SW480 (cell line): ENCODE data around the gene MZF1.
A peak's percentile ranks its signal among the peaks of the same experiment; 100 is the strongest.
"Not testable (repeated sequence)": the region's sequence is repeated elsewhere in the genome, so short reads cannot be mapped to it uniquely, and the experiment has no call there.

Source experiments
- DNase-seq: peaks from one replicate; pipeline ENCODE4 v3.0.0-alpha.2; 2016; ENCODE audit warnings: low spot score

MZF1 gene

DNA sequence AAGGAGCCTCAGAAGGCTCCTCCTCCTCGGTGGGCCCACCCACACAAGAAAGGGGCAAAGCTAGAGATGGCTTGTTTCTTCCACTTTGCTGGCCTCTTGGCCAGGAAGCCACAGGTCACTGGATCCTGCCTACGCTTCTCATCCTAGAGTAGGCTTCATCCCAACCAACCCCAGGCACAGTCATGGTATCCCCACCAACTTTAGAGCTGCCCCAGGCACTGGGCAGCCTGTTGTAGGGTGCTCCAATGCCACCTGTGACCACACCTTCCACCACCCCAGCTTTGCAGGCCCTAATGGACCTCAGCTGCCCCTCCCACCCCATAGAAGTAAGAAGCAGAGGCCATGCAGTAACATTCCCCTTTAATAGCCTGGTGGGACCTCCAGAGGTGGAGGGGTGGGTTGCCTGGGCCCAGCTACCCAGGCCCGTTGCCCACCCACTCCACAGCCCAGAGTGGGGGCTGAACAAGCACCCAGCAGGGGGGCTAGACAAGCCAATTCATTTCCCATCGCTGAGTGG lies 17.7 kb downstream of the MZF1 start:
- DNase-seq, result no peak

- peak; percentile 99 for DNase-seq
Observed at GRCh38 chr19:58554494-58555368, 18.4 kb downstream of the MZF1 start, which contains the start of gene CHMP2A. Gene CHMP2A (minus strand): TSS chr19:58555105. CDS start chr19:58554212, 893 bp downstream.

- DNase-seq, result no peak
Observed at GRCh38 chr19:58553799-58554493, 19.2 kb downstream of the MZF1 start.

GRCh38 chr19:58552655-58553054 lies 20.5 kb downstream of the MZF1 start:
- no peak for DNase-seq

DNA sequence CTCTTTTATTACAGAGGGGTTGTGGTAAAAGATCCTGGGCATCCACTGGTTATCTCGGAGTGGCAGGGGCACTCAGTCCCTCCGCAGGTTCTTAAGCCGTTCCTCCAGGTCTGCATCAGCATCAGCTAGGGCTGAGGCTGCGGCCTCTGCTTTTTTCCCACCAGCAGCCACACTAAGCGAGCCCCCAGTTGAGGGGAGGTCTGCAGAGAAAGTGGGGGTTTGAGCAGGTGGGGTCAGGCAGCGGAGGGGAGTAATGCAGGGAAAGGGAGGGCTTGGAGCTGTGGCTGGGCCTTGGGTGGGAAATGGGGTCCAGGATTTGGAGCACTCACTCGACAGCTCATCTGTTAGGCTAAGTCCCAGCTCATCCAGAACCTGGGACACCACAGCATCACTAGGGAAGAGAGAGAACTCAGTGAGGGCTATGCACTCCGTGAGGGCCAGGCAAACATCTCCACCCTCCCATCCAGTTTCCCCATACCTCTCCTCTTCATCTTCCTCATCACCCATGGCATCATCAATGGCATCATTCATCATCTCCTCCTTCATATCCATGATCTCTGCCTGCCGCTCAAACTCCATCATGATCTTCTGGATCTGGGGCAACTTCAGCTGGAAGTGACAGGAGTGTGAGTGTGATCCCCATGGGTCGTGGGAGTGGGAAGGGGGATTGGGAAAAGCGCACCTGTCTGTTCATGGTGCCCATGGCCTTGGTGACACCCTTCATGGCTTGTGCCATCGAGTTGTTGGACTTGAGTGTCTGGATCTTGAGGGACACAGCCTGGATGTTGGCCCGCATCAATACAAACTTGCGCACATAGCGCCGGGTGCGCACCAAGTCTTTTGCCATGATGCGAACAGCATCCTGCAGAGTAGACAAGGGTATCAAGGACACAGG lies 21.3 kb downstream of the MZF1 start:
- no peak for DNase-seq

GRCh38 chr19:58551123-58551497 lies 22.0 kb downstream of the MZF1 start:
- DNase-seq, result no peak

DNA sequence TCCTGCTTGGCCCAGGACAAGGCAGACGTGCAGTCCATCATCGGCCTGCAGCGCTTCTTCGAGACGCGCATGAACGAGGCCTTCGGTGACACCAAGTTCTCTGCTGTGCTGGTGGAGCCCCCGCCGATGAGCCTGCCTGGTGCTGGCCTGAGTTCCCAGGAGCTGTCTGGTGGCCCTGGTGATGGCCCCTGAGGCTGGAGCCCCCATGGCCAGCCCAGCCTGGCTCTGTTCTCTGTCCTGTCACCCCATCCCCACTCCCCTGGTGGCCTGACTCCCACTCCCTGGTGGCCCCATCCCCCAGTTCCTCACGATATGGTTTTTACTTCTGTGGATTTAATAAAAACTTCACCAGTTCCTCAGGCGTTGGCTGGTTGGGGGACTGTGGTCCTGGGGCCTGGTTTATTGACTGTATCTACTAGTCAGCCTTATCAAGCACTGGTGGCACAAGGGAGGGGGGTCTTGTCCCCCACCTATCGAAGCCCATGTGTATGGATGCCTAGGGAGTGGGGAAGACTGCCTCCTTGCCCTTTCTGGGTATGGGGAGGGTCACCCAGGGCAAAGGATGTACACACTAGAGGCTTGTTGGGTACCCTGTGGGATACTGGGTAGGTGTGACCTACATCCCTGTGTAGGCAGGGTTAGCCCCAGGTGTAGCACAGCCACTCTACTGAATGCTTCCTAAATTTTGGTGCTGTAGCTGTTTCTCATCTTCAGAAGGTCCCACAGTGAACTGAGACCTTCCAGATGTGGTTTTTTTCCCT lies 22.6 kb downstream of the MZF1 start:
- no peak for DNase-seq

GRCh38 chr19:58549664-58550361 lies 23.3 kb downstream of the MZF1 start:
- no peak for DNase-seq

GRCh38 chr19:58548859-58549663 lies 24.1 kb downstream of the MZF1 start:
- DNase-seq, result no peak

- no peak for DNase-seq
Observed at GRCh38 chr19:58547323-58548312, 25.5 kb downstream of the MZF1 start.

DNA sequence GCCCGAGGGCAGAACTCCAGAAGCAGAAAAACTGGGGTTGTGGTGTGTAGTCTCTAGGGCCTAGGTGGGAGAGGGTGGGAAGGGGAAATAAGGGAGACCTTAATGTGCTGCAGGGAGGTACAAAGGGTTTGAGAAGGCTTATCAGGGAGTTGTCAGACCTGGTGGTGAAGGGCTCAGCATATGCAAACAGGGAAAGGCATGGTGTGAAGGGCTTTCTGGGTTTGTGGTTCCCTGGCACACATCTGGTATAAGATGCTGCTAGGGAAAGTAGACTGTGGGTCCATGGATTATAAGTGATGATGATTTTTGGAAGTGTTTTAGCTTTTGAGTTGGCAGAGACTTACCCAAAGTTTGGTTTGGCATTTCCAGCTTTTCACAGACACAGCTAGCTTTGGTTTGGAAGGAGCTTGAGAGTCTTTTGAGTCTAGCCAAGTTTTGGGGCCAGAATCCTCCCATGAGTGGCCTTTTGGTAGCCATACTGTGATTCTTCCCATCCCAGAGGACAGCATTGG lies 27.1 kb downstream of the MZF1 start:
- no peak for DNase-seq

DNA sequence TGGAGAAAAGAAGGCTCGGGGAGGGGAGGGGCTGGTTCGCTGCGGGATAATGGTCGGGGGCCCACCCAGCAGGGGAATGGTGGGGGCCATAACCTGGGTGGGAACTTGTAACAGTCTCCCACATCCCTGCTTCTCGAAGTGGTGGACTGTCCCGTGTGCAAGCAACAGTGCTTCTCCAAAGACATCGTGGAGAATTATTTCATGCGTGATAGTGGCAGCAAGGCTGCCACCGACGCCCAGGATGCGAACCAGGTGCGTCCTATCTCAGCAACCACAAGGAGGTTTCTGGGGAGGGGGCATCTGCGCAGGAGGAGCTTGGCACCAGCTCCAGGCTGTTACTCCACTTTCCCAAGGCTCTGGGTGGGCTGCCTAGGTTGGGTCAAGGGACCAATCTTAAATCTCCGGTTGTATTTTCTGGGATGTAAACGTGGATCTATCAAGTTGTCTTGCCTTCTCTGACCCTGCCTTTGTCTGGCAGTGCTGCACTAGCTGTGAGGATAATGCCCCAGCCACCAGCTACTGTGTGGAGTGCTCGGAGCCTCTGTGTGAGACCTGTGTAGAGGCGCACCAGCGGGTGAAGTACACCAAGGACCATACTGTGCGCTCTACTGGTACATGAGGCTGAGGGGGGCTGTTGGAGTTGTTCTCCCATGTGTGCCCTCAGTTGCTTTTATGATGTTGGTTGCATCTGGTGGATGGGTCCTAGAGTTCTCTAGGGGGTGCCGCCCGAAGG lies 27.7 kb downstream of the MZF1 start:
- no peak for DNase-seq

DNA sequence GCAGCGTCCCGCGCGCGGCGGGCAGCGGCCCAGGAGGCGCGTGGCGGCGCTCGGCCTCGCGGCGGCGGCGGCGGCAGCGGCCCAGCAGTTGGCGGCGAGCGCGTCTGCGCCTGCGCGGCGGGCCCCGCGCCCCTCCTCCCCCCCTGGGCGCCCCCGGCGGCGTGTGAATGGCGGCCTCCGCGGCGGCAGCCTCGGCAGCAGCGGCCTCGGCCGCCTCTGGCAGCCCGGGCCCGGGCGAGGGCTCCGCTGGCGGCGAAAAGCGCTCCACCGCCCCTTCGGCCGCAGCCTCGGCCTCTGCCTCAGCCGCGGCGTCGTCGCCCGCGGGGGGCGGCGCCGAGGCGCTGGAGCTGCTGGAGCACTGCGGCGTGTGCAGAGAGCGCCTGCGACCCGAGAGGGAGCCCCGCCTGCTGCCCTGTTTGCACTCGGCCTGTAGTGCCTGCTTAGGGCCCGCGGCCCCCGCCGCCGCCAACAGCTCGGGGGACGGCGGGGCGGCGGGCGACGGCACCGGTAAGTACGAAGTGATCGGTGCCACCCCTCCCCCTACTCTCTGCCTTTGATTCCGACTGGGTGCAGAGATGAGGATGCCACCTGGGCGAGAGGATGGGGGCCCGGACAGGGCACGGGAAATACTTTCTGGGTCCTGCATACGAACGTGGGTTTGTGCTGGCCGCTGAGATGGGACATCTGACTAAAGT lies 28.4 kb downstream of the MZF1 start:
- peak; percentile 43 for DNase-seq

GRCh38 chr19:58543826-58544590 lies 29.1 kb downstream of the MZF1 start, which contains the start of gene TRIM28:
Gene TRIM28 (plus strand): TSS chr19:58544064. CDS start chr19:58544758, 694 bp downstream.
- peak; percentile 100 for DNase-seq

GRCh38 chr19:58542641-58543372 lies 30.3 kb downstream of the MZF1 start:
- DNase-seq, result not testable (repeated sequence)
